Endometrial microvascular endothelial cells (primary cell): ENCODE results near the gene KRTAP5-8. TPM values are rescaled to one million over a fixed set of nuclear protein-coding genes. Genes with fewer than 3 reads are reported as not detected.
"Not testable (repeated sequence)": the region's sequence is repeated elsewhere in the genome, so short reads cannot be mapped to it uniquely, and the experiment has no call there.

Experiments
- in situ Hi-C: cut with HindIII; loops from 2 replicates; pipeline ENCODE4 v1.10.0; 2017; ENCODE audit warnings: low sequenced_read_pairs, low pct_unique_long_range_greater_than_20kb; ENCODE audit errors: inconsistent ontology term
- total RNA-seq: library from RNA; depleted of rRNA; stranded (reverse); fragments of >200 nt; gene quantifications from one replicate; pipeline ENCODE4 v1.2.3, GENCODE V29; 2015; ENCODE audit errors: inconsistent ontology term

The KRTAP5-8 gene
- total RNA-seq, 1 donor from 2014 or later, result not detected

DNA sequence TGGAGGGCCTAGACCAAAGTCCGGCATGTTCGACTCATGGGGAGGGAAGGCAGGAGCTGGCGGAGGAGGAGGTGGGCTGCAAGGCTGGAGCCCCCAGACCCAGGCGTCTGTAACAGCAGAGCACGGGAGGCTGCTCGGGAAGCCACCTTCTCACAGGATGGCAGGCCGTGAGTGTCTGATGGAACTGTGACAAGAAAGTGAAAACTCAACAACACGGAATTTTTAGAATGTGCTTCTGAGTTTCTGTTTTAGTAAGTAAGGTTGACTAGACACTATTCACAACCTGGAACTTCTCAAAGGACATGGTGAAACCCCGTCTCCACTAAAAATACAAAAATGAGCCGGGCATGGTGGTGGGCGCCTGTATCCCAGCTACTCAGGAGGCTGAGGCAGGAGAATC lies 2.1 kb downstream of the KRTAP5-8 start:
- in situ Hi-C loops, result not testable (repeated sequence)

GRCh38 chr11:71540521-71541304 lies 2.9 kb downstream of the KRTAP5-8 start:
- in situ Hi-C loops, result not testable (repeated sequence)

GRCh38 chr11:71542382-71542781 lies 4.6 kb downstream of the KRTAP5-8 start:
- in situ Hi-C loops, result no loop called here

GRCh38 chr11:71542879-71543777 lies 5.3 kb downstream of the KRTAP5-8 start:
- in situ Hi-C loops, result no loop called here

- in situ Hi-C loops, result no loop called here
Measured at GRCh38 chr11:71543866-71544265, 6.0 kb downstream of the KRTAP5-8 start.

- in situ Hi-C loops, result no loop called here
Measured at GRCh38 chr11:71544525-71545214, 6.8 kb downstream of the KRTAP5-8 start.

- in situ Hi-C loops, result no loop called here
Measured at GRCh38 chr11:71545405-71545966, 7.7 kb downstream of the KRTAP5-8 start.

GRCh38 chr11:71548120-71548519 lies 10.3 kb downstream of the KRTAP5-8 start, which contains the start of gene KRTAP5-9:
TSS of gene KRTAP5-9 (plus strand) at chr11:71548420. CDS start at chr11:71548658, 238 bp downstream.
- in situ Hi-C loops, result no loop called here

GRCh38 chr11:71548716-71549151 lies 10.9 kb downstream of the KRTAP5-8 start:
- in situ Hi-C loops, result no loop called here

DNA sequence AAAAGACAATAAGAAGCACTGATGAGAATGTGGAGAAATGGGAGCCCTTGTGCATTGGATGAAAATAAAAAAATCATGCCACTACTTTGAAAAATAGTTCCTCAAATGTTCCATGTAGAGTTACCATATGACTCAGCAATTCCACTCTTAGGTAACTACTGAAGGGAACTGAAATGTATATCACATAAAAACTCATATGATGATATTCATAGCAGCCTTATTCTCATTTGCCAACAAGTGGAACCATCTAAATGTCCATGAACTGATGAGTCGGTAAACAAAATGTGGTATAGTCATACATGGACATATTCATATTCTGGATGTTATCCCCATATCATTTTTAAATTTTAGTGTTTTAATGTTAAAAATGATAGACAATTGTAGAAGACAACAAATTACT lies 13.9 kb downstream of the KRTAP5-8 start:
- in situ Hi-C loops, result no loop called here

DNA sequence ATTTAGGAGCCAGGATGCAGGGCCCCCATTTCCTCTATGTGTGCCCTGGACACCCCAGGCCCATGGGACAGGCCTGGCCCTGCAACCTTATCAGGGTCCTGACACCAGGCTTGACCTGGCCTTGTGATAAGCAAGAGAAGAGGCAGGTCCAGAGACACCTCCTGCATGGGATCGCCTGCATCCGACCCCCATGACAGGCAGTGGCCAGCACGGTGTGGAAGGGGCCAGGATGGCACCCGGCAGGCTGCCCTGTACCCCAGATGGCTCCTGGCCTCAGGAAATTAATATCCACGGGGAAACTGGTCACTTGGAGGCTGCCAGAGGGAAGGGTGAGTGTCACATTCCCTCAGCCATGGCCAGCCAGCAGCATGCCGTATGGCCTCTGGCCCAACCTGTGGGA lies 17.2 kb downstream of the KRTAP5-8 start:
- in situ Hi-C loops, result no loop called here

DNA sequence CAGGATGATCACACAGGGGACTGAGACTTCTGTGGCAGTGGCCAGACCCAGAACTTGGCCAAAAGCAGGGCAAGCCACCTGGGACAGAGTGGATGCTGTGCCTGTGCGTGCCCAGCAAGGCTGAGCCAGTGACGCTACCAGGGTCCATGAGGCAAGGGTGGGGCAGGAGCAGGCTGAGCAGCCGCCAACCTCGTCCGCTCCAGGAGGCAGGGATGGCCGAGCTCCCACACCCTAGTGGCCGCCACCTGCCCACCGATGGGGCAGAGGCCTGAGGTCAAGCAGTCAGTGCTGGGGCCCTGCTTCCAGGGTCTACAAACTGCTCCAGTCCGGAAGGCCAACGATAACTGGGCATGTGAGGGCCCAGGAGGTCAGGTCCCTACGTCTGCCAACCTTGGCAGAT lies 17.7 kb downstream of the KRTAP5-8 start:
- in situ Hi-C loops, result no loop called here

DNA sequence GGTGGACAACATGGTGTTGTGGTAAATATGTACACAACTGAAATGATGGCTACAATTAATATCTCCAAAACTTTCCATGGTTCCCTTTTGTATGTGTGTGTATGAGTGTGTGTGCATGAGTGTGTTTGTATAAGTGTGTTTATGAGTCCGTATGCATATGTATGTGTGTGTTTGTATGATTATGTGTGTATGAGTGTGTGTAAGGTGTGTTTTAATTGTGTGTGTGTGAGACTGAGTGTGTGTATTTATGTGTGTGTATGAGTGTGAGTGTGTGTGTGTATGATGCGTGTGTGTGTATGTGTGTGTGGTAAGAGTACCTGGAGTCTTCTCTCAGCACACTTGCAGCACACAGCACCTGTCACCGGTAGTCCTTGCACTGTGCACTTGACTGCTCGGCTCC lies 18.2 kb downstream of the KRTAP5-8 start:
- in situ Hi-C loops, result no loop called here

DNA sequence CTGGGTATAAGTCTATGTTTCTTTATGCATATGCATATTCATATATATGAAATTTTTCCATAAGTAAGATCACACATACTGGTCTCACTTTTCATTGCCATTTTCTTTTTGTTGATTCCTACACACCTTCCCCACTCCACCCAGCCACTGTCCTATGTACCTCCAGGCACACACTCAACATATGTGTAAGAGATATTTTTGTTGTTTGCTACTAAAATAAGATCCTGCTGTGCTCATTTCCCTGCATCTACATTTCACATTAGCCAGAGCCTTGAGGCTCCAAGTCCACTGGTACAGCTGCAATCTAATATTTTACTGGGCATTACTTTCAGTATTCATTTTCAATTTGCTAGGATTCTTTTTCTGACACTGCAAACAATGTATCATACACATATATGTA lies 19.4 kb downstream of the KRTAP5-8 start:
- in situ Hi-C loops, result no loop called here

DNA sequence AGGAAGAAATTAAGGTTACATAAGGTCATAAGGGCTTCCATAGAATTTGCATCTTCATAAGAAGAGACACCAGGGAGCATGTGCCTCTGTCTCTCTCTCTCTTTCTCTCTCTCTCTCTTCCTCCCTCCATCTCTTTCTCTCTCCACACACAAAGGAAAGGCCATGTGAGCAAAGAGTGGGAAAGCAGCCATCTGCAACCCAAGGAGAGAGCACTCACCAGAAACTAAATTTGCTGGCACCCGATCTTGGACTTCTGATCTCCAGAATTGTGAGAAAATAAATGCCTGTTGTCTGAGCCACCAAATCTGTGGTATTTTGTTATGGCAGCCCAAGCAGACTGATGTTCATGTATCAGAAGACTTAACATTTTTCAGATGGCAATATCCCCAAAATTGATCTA lies 21.2 kb downstream of the KRTAP5-8 start:
- in situ Hi-C loops, result no loop called here

- in situ Hi-C loops, result no loop called here
Measured at GRCh38 chr11:71562120-71562519, 24.3 kb downstream of the KRTAP5-8 start.

- in situ Hi-C loops, result no loop called here
Measured at GRCh38 chr11:71563406-71563805, 25.6 kb downstream of the KRTAP5-8 start.

DNA sequence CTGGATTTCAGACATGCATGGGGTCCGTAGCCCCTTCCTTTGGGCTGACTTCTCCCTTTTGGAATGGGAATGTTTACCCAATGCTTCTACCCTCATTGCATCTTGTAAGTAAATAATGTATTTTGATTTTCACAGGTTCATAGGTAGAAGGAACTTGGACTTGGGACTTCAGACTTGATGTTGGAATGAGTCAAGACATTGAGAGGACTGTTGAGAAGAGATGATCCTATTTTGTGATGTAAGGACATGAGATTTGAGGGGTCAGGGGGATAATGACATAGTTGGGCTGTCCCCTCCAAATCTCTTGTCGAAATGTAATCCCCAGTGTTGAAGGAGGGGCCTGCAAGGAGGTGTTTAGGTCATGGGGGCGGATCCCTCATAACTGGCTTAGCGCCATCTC lies 26.6 kb downstream of the KRTAP5-8 start:
- in situ Hi-C loops, result no loop called here

DNA sequence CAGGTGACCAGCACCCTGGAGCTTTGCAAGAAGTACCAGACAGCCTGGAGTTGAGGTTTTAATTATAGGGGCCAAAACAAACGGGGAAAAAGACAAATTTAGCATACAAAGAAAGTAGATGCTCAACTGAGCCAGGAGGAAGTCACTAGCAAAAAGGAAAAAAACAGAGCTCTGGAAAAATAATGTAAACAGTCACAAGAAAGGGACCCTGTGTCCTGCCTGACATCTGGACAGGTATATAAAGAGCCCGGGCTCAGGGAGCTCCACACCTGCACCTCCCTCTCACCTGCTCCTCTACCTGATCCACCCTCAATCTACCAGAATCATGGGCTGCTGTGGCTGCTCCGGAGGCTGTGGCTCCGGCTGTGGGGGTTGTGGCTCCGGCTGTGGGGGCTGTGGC lies 27.4 kb downstream of the KRTAP5-8 start, which contains the start of gene KRTAP5-10:
TSS of gene KRTAP5-10 (plus strand) at position 301 of the 400 bp plus-strand sequence. CDS start at position 326, 25 bp downstream.
- in situ Hi-C loops, result no loop called here
